SK-N-DZ (cell line): ENCODE measurements around the gene SLC25A21.

Experiments
- DNase-seq: peaks from one replicate; pipeline ENCODE4 v3.0.0-alpha.2; 2015; ENCODE audit warnings: low spot score
- small RNA-seq, 2 experiments: library from RNA; depleted of rRNA; stranded (forward); fragments of <200 nt; gene quantifications; one replicate each; pipeline ENCODE3, GENCODE V24; 2014

Gene SLC25A21

DNA sequence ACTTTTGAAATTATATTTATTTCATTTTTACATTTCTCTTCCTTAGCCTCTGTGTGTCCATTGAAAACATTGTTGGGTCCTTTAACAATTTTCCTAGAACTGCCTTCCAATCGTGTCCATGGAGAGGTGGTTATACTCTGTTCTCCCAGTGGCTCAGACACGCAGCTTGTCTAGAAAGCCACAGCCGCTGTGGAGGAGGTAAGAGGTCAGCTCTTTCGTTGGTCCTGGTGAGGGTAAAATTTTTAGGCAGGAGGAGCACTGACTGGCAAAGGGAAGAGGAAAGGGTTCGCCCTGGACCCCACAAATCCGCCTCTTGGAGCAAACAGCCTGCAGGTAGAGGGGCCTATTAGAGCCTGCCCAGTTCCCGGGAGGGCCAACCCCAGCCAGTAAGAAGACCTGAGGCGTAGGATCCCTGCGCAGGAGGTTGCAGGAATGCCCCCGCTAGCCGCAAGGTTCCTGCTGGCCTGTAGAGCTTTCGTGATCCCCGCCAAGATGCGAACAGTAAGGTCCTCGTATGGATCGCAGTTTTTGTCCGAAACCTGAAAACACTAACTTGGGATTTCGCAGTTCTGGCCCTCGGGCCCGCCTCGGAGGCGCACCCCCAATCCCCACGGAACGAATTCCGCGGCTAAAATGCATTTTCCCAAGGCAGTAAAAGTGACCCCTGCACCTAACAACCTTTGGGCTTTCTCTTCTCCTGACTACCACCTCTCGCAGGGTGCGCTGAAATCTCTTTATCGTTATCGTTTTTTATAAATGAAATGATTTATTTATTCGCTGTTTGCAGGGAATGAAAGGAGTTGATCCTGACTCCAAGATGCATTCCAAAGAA is 518.2 kb downstream of the SLC25A21 start:
- DNase-seq, result no peak

DNA sequence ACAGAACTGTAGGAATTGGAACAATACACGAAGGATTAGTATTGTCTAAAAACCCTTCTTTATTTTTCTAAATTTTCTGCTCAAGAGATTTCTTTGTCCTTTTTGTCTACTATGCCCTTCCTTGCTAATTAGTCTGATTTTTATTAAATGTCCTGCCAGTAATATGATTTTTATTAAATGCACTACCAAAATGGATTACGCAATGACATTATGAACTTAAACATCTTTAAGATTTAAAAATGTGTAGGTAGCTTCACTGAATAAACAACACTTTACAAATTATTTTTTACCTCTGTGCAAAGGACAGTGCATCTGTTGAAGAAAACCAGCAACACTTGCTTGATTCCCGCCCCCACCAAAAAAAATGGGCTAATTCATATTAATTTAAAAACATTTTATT is 519.0 kb downstream of the SLC25A21 start:
- no peak for DNase-seq

GRCh38 chr14:36652542-36653201 is 519.7 kb downstream of the SLC25A21 start:
- no peak for DNase-seq

- no peak for DNase-seq
Measured at GRCh38 chr14:36649872-36650650, 522.3 kb downstream of the SLC25A21 start.

DNA sequence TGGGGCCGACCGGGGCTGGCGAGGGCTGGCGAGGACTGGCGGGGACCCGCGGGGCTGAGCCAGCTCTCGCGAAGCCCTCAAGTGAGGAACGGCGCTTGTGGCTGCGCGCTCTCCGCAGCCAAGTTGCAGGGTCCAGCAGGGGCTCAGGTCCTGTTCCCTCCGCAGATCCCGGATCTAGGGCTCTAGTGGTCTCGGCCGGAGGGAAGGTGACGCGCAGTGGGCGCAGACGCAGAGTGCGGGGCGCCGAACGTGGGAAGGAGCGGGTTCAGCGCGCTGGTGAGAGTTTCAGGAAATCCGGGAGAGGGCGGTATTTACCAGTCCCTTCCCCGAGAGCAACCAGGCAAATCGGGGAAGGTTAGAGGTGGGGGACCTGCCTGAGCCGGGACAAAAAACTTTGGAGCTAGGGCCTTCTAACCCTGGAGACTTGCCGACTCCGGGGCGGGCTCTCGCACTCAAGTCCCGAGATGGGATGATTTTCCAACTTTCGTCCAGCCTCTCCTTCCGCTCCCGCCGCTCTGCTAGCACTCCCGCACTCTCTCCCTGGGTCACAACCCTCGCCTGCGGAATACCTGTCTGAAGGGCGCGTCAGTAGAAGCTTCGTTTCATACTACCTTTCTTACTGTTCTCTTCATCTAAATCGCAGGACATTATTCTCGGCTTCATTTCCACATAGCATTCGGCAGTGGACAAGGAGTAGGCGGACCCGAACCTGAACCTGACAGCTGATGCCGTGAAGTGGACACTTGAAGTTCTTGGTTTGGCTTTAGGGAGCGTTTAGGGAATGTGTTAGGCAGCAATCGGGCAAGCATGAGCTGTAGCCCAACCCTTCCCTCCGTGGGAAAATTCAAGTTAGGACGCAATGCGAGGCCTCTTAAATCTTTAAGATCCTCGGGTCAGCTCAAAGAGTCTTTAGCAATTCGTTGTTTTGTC is 524.3 kb downstream of the SLC25A21 start:
- no peak for DNase-seq

DNA sequence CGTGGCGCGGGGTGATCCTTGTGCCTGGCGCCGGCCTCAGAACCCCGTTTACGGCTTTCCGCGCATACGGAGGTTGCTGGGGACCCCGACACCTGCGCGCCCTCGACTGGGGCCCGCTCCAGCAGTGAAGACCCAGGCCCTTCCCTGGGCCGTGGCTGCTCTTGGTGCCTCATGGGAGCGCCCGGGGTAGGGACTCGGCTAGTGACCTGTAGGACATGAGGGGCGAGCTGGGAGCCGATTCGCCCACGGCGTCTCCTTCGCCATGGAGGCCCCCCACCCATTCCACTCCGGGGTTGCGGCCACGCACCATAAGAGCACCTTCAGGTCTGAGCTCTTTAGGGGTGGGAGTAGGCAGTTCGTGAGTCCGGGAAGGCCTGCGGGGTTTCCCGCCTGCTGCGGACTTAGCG is 525.0 kb downstream of the SLC25A21 start:
- DNase-seq, result no peak

- no peak for DNase-seq
Measured at GRCh38 chr14:36646664-36647416, 525.6 kb downstream of the SLC25A21 start.

GRCh38 chr14:36633580-36633979 is 538.8 kb downstream of the SLC25A21 start:
- no peak for DNase-seq

Small RNA genes lying within 50 kb of the gene (small RNA-seq; reads per million reads assigned to genes)
- gene MIR4503 (0 reads per million in 2 experiments), gene RNU6-273P (0 reads per million in 2 experiments)
